H9 (cell line): ENCODE results near the gene KDR. TPM values are rescaled to one million over a fixed set of nuclear protein-coding genes. Genes with fewer than 3 reads are reported as not detected.

Source experiments
- DNase-seq: peaks from one replicate; pipeline ENCODE4 v3.0.0-alpha.2; 2017
- H2AFZ ChIP-seq: one replicate; pipeline ENCODE4 v1.6.1; 2013; ENCODE audit warnings: mild to moderate bottlenecking, low read length, control low read depth, moderate library complexity
- H2AK5ac ChIP-seq: 2 replicates; pipeline ENCODE4 v1.6.1; 2013; ENCODE audit warnings: low read length, control low read depth, mixed read lengths; ENCODE audit not compliant: insufficient read length
- H2BK120ac ChIP-seq: one replicate; pipeline ENCODE4 v1.6.1; 2013; ENCODE audit warnings: low read depth, mild to moderate bottlenecking, low read length, control low read depth, inconsistent platforms; ENCODE audit not compliant: poor library complexity, severe bottlenecking
- H2BK12ac ChIP-seq: 2 replicates; pipeline ENCODE4 v1.6.1; 2013; ENCODE audit warnings: low read length, control low read depth, mixed read lengths, low read depth; ENCODE audit not compliant: insufficient read length
- H2BK15ac ChIP-seq: 2 replicates; pipeline ENCODE4 v1.6.1; 2013; ENCODE audit warnings: low read depth, low read length, control low read depth
- H2BK20ac ChIP-seq: one replicate; pipeline ENCODE4 v1.6.1; 2013; ENCODE audit warnings: low read depth, mild to moderate bottlenecking, low read length, control low read depth, inconsistent platforms; ENCODE audit not compliant: poor library complexity, severe bottlenecking
- H2BK5ac ChIP-seq: 2 replicates; pipeline ENCODE4 v1.6.1; 2013; ENCODE audit warnings: low read length, control low read depth, mixed read lengths; ENCODE audit not compliant: insufficient read length
- H3K14ac ChIP-seq: 2 replicates; pipeline ENCODE4 v1.6.1; 2013; ENCODE audit warnings: low read length, control low read depth; ENCODE audit not compliant: insufficient read depth
- H3K18ac ChIP-seq: 2 replicates; pipeline ENCODE4 v1.6.1; 2013; ENCODE audit warnings: low read depth, mild to moderate bottlenecking, mixed read lengths, low read length, control low read depth; ENCODE audit not compliant: insufficient read length
- H3K23ac ChIP-seq: 2 replicates; pipeline ENCODE4 v1.6.1; 2013; ENCODE audit warnings: low read length, control low read depth, mixed read lengths, low read depth; ENCODE audit not compliant: insufficient read length
- H3K23me2 ChIP-seq: 2 replicates; pipeline ENCODE4 v1.6.1; 2013; ENCODE audit warnings: low read depth, mild to moderate bottlenecking, mixed read lengths, low read length, control low read depth; ENCODE audit not compliant: insufficient read length, poor library complexity, severe bottlenecking
- H3K27ac ChIP-seq: 2 replicates; pipeline ENCODE4 v1.5.1; 2013; ENCODE audit warnings: low read length, control low read depth, mixed read lengths, low read depth; ENCODE audit not compliant: insufficient read length
- H3K27me3 ChIP-seq: 2 replicates; pipeline ENCODE4 v1.6.1; 2013; ENCODE audit warnings: low read length, control low read depth, inconsistent platforms; ENCODE audit not compliant: insufficient read depth
- H3K4ac ChIP-seq: 2 replicates; pipeline ENCODE4 v1.6.1; 2013; ENCODE audit warnings: low read depth, mild to moderate bottlenecking, control low read depth, inconsistent platforms, low read length, moderate library complexity
- H3K4me1 ChIP-seq: 2 replicates; pipeline ENCODE4 v1.6.1; 2013; ENCODE audit warnings: low read length, control low read depth, inconsistent platforms; ENCODE audit not compliant: insufficient read depth
- H3K4me2 ChIP-seq: 2 replicates; pipeline ENCODE4 v1.6.1; 2013; ENCODE audit warnings: low read length, control low read depth, mixed read lengths; ENCODE audit not compliant: insufficient read length, insufficient read depth
- H3K56ac ChIP-seq: 2 replicates; pipeline ENCODE4 v1.6.1; 2013; ENCODE audit warnings: low read depth, mild to moderate bottlenecking, mixed read lengths, low read length, control low read depth; ENCODE audit not compliant: insufficient read length
- H3K79me1 ChIP-seq: 2 replicates; pipeline ENCODE4 v1.6.1; 2013; ENCODE audit warnings: low read depth, mild to moderate bottlenecking, moderate library complexity, low read length, control low read depth, inconsistent platforms; ENCODE audit not compliant: insufficient read depth, poor library complexity, severe bottlenecking
- H3K79me2 ChIP-seq: 2 replicates; pipeline ENCODE4 v1.6.1; 2013; ENCODE audit warnings: low read length, control low read depth, inconsistent platforms; ENCODE audit not compliant: insufficient read depth
- H3K9ac ChIP-seq: 2 replicates; pipeline ENCODE4 v1.6.1; 2013; ENCODE audit warnings: low read length, control low read depth, mixed read lengths; ENCODE audit not compliant: insufficient read length; ENCODE audit errors: extremely low read depth
- H3K9me3 ChIP-seq: one replicate; pipeline ENCODE4 v1.6.1; 2013; ENCODE audit warnings: low read depth, low read length, inconsistent platforms; ENCODE audit not compliant: control insufficient read depth
- H3T11ph ChIP-seq: one replicate; pipeline ENCODE4 v1.6.1; 2013; ENCODE audit warnings: mild to moderate bottlenecking, low read length, control low read depth, inconsistent platforms
- H4K20me1 ChIP-seq: one replicate; pipeline ENCODE4 v1.6.1; 2013; ENCODE audit not compliant: control insufficient read depth, insufficient read length, insufficient read depth
- H4K5ac ChIP-seq: 2 replicates; pipeline ENCODE4 v1.6.1; 2013; ENCODE audit warnings: low read depth, mild to moderate bottlenecking, mixed read lengths, low read length, control low read depth; ENCODE audit not compliant: insufficient read length
- H4K8ac ChIP-seq: replicated peaks from 2 replicates; pipeline ENCODE4 v1.6.1; 2013; ENCODE audit warnings: low read length, control low read depth, mixed read lengths, low read depth; ENCODE audit not compliant: insufficient read length
- H4K91ac ChIP-seq: 2 replicates; pipeline ENCODE4 v1.6.1; 2013; ENCODE audit warnings: low read depth, mild to moderate bottlenecking, moderate library complexity, mixed read lengths, low read length, control low read depth; ENCODE audit not compliant: insufficient read length
- H3K27ac Mint-ChIP-seq, 3 experiments: 2 replicates in 2 of 3; 3 replicates in 1 of 3; pipeline ENCODE4 v1.8.0; 2020 to 2021; ENCODE audit warnings: mixed read lengths in 3 of 3, mild to moderate bottlenecking in 1 of 3, moderate library complexity in 1 of 3
- H3K27me3 Mint-ChIP-seq: 2 replicates; pipeline ENCODE4 v1.8.0; 2021; ENCODE audit warnings: low read depth, mild to moderate bottlenecking, moderate library complexity, mixed read lengths
- H3K36me3 Mint-ChIP-seq, 3 experiments: 2 replicates in 2 of 3; 3 replicates in 1 of 3; pipeline ENCODE4 v1.8.0; 2020 to 2021; ENCODE audit warnings: low read depth in 3 of 3, mixed read lengths in 3 of 3; ENCODE audit not compliant: insufficient read depth in 1 of 3
- H3K4me1 Mint-ChIP-seq, 2 experiments: 2 replicates each; pipeline ENCODE4 v1.8.0; 2020; ENCODE audit warnings: mixed read lengths in 2 of 2
- H3K4me3 Mint-ChIP-seq, 2 experiments: 2 replicates in 1 of 2; 3 replicates in 1 of 2; pipeline ENCODE4 v1.8.0; 2020 to 2021; ENCODE audit warnings: mild to moderate bottlenecking in 2 of 2, mixed read lengths in 2 of 2, moderate library complexity in 1 of 2
- H3K9me3 Mint-ChIP-seq, 2 experiments: 2 replicates in 1 of 2; 3 replicates in 1 of 2; pipeline ENCODE4 v1.8.0; 2020; ENCODE audit warnings: mild to moderate bottlenecking in 2 of 2, mixed read lengths in 2 of 2, moderate library complexity in 1 of 2
- WGBS: extraction: QIAGEN DNeasy Blood & Tissue Kit; methylation state at CpG from one replicate; pipeline ENCODE4 v1.1.7; 2013; ENCODE audit warnings: missing lambda C conversion rate, low lambda C conversion rate, mixed read lengths; ENCODE audit not compliant: insufficient read length; ENCODE audit errors: extremely low coverage; 5-methylcytosine and 5-hydroxymethylcytosine counted together
- total RNA-seq: library from RNA; stranded (reverse); gene quantifications from 2 replicates; pipeline ENCODE4 v1.2.1, GENCODE V29; 2021
- TF ChIP-seq, protein P1 (sequence below): fragments of 200-600 bp; sonication (generic); conservative IDR thresholded peaks from 3 replicates; pipeline ENCODE4 v1.8.0; 2021; ENCODE audit warnings: antibody characterized with exemption, mild to moderate bottlenecking

Gene KDR
- total RNA-seq, 1 experiment from 2014 or later: 51.4 TPM

DNA sequence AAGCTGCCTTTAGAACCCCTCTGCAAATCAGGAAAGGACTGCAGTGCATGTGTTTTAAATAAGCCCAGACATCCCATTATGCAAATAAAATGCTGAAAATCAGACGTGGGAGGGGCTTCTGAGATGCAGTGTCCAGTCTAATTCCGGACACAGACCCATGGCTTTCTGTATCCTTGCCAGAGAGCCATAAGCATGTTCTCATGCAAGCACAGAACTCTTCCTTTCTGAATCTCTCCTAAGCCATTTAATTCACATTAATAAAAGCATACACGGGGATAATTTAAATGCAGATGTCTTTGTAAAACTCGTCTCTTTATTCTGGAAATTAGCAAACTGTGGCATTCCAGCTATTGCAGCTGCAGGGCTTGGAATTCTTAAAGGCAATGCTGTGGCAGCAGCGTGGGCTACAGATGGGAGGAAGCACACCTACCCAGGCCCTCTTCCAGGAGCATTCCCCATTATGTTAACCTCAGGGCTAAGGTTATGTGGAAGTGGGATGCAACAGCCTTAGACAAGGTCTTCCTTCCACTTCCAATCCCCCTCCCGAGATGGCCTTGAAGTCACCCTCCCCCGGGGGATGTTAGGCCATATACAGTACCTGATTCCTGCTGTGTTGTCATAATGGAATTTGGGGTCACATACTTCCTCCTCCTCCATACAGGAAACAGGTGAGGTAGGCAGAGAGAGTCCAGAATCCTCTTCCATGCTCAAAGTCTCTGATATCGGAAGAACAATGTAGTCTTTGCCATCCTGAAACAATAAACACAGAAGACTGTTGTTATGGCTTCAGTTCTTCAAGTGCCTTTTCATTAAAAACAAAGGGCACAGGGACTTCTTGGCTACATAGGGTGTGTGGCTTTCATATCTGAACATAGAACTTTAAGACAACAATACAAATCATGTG is 38.1 kb downstream of the KDR start:
- no peaks in the 10 kb centered on the region for H3K9me3 ChIP-seq
- no peak overlapping the region for H3K56ac ChIP-seq
- TF ChIP-seq, protein P1, sequence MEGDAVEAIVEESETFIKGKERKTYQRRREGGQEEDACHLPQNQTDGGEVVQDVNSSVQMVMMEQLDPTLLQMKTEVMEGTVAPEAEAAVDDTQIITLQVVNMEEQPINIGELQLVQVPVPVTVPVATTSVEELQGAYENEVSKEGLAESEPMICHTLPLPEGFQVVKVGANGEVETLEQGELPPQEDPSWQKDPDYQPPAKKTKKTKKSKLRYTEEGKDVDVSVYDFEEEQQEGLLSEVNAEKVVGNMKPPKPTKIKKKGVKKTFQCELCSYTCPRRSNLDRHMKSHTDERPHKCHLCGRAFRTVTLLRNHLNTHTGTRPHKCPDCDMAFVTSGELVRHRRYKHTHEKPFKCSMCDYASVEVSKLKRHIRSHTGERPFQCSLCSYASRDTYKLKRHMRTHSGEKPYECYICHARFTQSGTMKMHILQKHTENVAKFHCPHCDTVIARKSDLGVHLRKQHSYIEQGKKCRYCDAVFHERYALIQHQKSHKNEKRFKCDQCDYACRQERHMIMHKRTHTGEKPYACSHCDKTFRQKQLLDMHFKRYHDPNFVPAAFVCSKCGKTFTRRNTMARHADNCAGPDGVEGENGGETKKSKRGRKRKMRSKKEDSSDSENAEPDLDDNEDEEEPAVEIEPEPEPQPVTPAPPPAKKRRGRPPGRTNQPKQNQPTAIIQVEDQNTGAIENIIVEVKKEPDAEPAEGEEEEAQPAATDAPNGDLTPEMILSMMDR: no peak
- no peak overlapping the region for H2BK5ac ChIP-seq
- H3K4ac ChIP-seq: no peak overlapping the region
- no peak overlapping the region for H3K9ac ChIP-seq
- no peak overlapping the region for H4K8ac ChIP-seq
- peaks cover 19 to 95% (median 50%) of the 10 kb centered on the region in 3 experiments; a peak in 6 of 7 replicates for H3K36me3 Mint-ChIP-seq
- H4K5ac ChIP-seq: no peak overlapping the region
- H2AFZ ChIP-seq: no peak overlapping the region
- no peak overlapping the region for H3K27ac ChIP-seq
- H3K4me3 Mint-ChIP-seq: no peak overlapping the region
- no peaks in the 10 kb centered on the region for H3K27me3 Mint-ChIP-seq
- H2BK12ac ChIP-seq: no peak overlapping the region
- H3K27me3 ChIP-seq: no peaks in the 10 kb centered on the region
- no peak overlapping the region for H3K23ac ChIP-seq
- no peak overlapping the region for H2BK20ac ChIP-seq
- H4K20me1 ChIP-seq: no peaks in the 10 kb centered on the region
- H3K4me1 ChIP-seq: no peaks in the 10 kb centered on the region
- H3K18ac ChIP-seq: no peak overlapping the region
- no peak overlapping the region for H2BK120ac ChIP-seq
- no peak overlapping the region for H4K91ac ChIP-seq
- no peak overlapping the region for H2AK5ac ChIP-seq
- no CpG with 5 or more reads among the region's 8 CpGs for WGBS
- peaks cover 13 to 26% of the 10 kb centered on the region in 2 experiments for H3K4me1 Mint-ChIP-seq
- H3K79me2 ChIP-seq: no peaks in the 10 kb centered on the region
- no peak for DNase-seq
- no peaks in the 10 kb centered on the region for H3K9me3 Mint-ChIP-seq
- H3K23me2 ChIP-seq: no peaks in the 10 kb centered on the region
- H3K79me1 ChIP-seq: no peaks in the 10 kb centered on the region
- peak overlapping the region in 2 of 3 experiments; percentile 9 to 59; a peak in 2 of 7 replicates for H3K27ac Mint-ChIP-seq
- H3K4me2 ChIP-seq: no peak overlapping the region
- H3T11ph ChIP-seq: no peak overlapping the region
- H3K14ac ChIP-seq: no peak overlapping the region
- H2BK15ac ChIP-seq: no peak overlapping the region
